DOHH2 (cell line): Measurements from ENCODE around the gene MRPS34.

Experiments used
- CTCF ChIP-seq: fragments of 200-600 bp; sonication (generic); IDR thresholded peaks from one replicate; pipeline ENCODE4 v1.5.1; 2014; ENCODE audit warnings: antibody characterized with exemption, mild to moderate bottlenecking, low read depth, low read length; ENCODE audit not compliant: poor library complexity, severe bottlenecking
- EZH2phosphoT487 ChIP-seq: fragments of 200-600 bp; sonication (generic); IDR thresholded peaks from 2 replicates; pipeline ENCODE4 v1.6.1; 2017; ENCODE audit warnings: borderline replicate concordance, mild to moderate bottlenecking, antibody characterized with exemption, low read length, moderate library complexity, mixed read lengths

- TF ChIP-seq CTCF (no peak), EZH2phosphoT487 (no peak)
Measured at GRCh38 chr16:1771864-1772361, 1.0 kb downstream of the MRPS34 start.
